ENCODE measurements around the gene JAZF1.

GRCh38 chr7:28176174-28176573, 4.4 kb downstream of the JAZF1 start:
- TF ChIP-seq ZNF239 (CRISPR knock-in tag; IDR thresholded peaks at IDR 0.05) (no peak), IRF2 (CRISPR knock-in tag; IDR thresholded peaks at IDR 0.05) (no peak), KLF6 (CRISPR knock-in tag; IDR thresholded peaks at IDR 0.05; ENCODE audit: borderline replicate concordance) (no peak), SNRNP70 (optimal IDR thresholded peaks at IDR 0.05; ENCODE audit: low read depth, low read length) (no peak)

Data from K562 (cell line).